Measurements from ENCODE around the gene CACNA1B. TPM values are rescaled to one million over a fixed set of nuclear protein-coding genes. Genes with fewer than 3 reads are reported as not detected.

CACNA1B gene
- total and polyA plus RNA-seq, 7 donors, result under 0.01 to 1.4 (median 0.55) TPM; not detected in 1

DNA sequence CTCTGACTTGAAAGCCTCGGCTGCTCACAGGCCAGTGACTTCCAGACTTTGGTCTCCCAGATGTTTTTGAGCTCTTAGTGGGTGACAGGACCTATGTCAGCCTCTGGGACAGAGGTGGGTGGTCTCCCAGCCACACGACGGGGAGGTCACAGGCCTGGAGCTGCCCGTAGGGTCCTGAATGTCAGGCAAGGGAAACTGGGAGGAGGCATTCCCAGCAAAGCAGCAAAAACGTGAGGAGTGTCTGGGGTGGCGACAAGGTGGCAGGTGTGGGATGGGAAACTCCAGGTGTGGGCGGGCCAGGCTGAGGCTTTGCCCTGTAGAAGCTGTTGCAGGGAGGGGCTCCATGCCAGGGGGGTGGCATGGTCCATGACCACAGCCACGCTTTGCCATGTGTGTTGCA lies 110.5 kb downstream of the CACNA1B start:
- intact Hi-C loops (cut with DNase I), result no loop called here
- TF ChIP-seq EP300 (IDR thresholded peaks at IDR 0.05), result no peak
- no peak for TF ChIP-seq POLR2AphosphoS5 (IDR thresholded peaks at IDR 0.05)
- TF ChIP-seq POLR2A (IDR thresholded peaks at IDR 0.05), result no peak
- TF ChIP-seq, protein P1, sequence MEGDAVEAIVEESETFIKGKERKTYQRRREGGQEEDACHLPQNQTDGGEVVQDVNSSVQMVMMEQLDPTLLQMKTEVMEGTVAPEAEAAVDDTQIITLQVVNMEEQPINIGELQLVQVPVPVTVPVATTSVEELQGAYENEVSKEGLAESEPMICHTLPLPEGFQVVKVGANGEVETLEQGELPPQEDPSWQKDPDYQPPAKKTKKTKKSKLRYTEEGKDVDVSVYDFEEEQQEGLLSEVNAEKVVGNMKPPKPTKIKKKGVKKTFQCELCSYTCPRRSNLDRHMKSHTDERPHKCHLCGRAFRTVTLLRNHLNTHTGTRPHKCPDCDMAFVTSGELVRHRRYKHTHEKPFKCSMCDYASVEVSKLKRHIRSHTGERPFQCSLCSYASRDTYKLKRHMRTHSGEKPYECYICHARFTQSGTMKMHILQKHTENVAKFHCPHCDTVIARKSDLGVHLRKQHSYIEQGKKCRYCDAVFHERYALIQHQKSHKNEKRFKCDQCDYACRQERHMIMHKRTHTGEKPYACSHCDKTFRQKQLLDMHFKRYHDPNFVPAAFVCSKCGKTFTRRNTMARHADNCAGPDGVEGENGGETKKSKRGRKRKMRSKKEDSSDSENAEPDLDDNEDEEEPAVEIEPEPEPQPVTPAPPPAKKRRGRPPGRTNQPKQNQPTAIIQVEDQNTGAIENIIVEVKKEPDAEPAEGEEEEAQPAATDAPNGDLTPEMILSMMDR (IDR thresholded peaks at IDR 0.05), result no peak
- Histone ChIP-seq H3K9me3 (no peaks in the 10 kb centered on the region), H3K27me3 (peaks cover 0 to 19% (median 0%) of the 10 kb centered on the region in 3 donors), H3K27ac (no peak overlapping the region), H3K4me3 (no peak overlapping the region), H3K36me3 (no peaks in the 10 kb centered on the region), H3K4me1 (no peaks in the 10 kb centered on the region)
- 56 to 77% methylated on average over 8 of the region's 8 CpGs for WGBS, 2 donors
- no peak for DNase-seq

DNA sequence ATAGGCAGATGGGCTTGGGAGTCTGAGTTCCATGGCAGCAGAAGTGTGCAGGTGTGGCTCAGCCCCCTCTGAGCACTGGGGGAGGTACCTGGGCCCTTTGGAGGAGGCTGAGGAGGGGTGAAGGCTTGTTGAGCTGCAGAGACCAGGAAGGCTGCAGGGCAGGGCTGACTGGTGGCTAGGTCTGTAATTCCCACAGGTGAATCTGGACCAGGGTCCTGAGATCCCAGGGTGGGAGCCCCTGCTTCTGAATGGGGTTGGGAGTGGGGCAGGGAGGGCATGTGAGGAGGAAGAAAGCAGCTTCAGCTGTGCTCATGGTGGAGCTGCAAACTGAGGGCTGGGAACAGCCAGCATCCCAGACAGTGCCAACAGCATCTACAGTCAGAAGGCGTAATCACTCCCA lies 111.1 kb downstream of the CACNA1B start:
- intact Hi-C loops (cut with DNase I), result no loop called here
- TF ChIP-seq, protein P1 (IDR thresholded peaks at IDR 0.05), result no peak
- TF ChIP-seq EP300 (IDR thresholded peaks at IDR 0.05) (no peak), POLR2A (IDR thresholded peaks at IDR 0.05) (no peak), POLR2AphosphoS5 (IDR thresholded peaks at IDR 0.05) (no peak)
- peaks cover 0 to 19% (median 0%) of the 10 kb centered on the region in 3 donors for H3K27me3 ChIP-seq

DNA sequence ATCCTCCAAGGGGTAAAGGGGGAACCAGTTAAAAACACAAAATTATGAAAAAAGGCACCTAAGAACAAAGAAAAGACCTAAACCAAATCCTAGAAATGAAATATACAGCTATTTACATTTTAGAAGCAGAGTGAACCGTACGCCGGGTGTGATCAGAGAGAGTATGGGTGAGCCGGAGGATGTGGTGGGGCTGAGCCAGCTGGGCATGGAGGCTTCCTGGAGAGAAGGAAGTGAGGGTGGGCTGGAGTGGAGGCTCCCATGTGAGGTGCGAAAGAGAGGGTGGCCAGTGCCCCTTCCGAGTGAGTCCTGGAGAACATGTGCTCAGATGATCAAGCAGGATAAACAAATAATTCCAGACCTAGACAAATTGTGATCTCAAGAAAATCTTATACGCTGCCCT lies 111.6 kb downstream of the CACNA1B start:
- Histone ChIP-seq H3K4me1 (no peaks in the 10 kb centered on the region), H3K4me3 (no peak overlapping the region), H3K27ac (no peak overlapping the region), H3K9me3 (no peaks in the 10 kb centered on the region), H3K27me3 (peaks cover 0 to 19% (median 0%) of the 10 kb centered on the region in 3 donors), H3K36me3 (no peaks in the 10 kb centered on the region)
- WGBS, 2 donors, result 80 to 86% methylated on average over 7 of the region's 7 CpGs
- TF ChIP-seq POLR2AphosphoS5 (IDR thresholded peaks at IDR 0.05) (no peak), EP300 (IDR thresholded peaks at IDR 0.05) (no peak), POLR2A (IDR thresholded peaks at IDR 0.05) (no peak)
- TF ChIP-seq, protein P1 (IDR thresholded peaks at IDR 0.05), result no peak
- peak; percentile 40 for DNase-seq
- intact Hi-C loops (cut with DNase I), result no loop called here

More for the DNA sequence above, 111.1 kb downstream of the CACNA1B start:
- H3K4me1 ChIP-seq, result no peaks in the 10 kb centered on the region
- no peak for DNase-seq
- H3K9me3 ChIP-seq, result no peaks in the 10 kb centered on the region
- 83 to 90% methylated on average over 1 of the region's 1 CpG for WGBS, 2 donors
- no peaks in the 10 kb centered on the region for H3K36me3 ChIP-seq
- no peak overlapping the region for H3K4me3 ChIP-seq
- H3K27ac ChIP-seq, result no peak overlapping the region

DNA sequence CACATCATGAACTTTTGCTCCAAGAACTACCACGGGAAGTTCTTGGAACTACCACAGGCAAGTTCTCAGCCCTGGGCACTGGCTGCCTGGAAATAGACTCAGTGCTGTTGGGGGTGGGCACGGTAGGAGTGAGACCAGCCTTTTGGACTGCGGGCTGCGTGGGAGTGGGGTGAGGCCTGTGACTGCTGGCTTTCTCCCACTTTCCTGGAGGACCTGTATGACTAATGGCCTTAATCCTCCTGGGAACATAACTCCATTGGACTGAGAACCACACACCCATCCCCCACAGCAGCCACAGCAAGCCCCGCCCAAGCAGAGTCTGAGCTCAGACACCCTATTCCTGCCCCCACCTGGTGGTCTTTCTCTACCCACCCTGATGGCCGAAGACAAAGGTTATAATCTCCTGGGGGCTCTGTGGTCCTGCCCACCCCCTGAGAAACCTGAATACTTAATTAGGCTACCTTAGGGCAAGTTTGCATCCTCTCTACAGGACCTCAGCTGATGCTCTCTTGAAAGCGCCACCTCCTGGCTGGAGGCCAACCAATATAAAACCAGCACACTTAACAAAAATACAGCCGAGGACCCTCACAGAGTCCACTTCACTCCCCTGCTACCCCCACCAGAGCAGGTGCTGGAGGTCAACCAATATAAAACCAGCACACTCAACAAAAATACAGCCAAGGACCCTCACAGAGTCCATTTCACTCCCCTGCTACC lies 112.6 kb downstream of the CACNA1B start:
- Histone ChIP-seq H3K9me3 (no peaks in the 10 kb centered on the region), H3K27ac (no peak overlapping the region), H3K4me1 (no peaks in the 10 kb centered on the region), H3K36me3 (no peaks in the 10 kb centered on the region), H3K27me3 (peaks cover 0 to 19% (median 0%) of the 10 kb centered on the region in 3 donors), H3K4me3 (no peak overlapping the region)
- DNase-seq, result peak; percentile 37
- TF ChIP-seq, protein P1 (IDR thresholded peaks at IDR 0.05), result no peak
- TF ChIP-seq EP300 (IDR thresholded peaks at IDR 0.05) (no peak), POLR2AphosphoS5 (IDR thresholded peaks at IDR 0.05) (no peak), POLR2A (IDR thresholded peaks at IDR 0.05) (no peak)
- intact Hi-C loops (cut with DNase I), result no loop called here
- WGBS, 2 donors, result 85 to 95% methylated on average over 8 of the region's 8 CpGs

Measured in sigmoid colon (tissue), 7 donors.